ENCODE measurements around the gene GPC6.
"Not testable (repeated sequence)": the region's sequence is repeated elsewhere in the genome, so short reads cannot be mapped to it uniquely, and the experiment has no call there.

GPC6 gene

GRCh38 chr13:94331281-94331680 lies 1104.7 kb downstream of the GPC6 start:
- DNase-seq (ENCODE audit: low read depth in 4 of 4, low spot score in 1 of 4) = no peak

- no peak for DNase-seq (ENCODE audit: low read depth in 4 of 4, low spot score in 1 of 4)
These were observed 1105.9 kb downstream of the GPC6 start for GRCh38 chr13:94332359-94333096.

- no peak for DNase-seq (ENCODE audit: low read depth in 4 of 4, low spot score in 1 of 4)
These were observed 1106.7 kb downstream of the GPC6 start for GRCh38 chr13:94333131-94333820.

- no peak for DNase-seq (ENCODE audit: low read depth in 4 of 4, low spot score in 1 of 4)
These were observed 1109.3 kb downstream of the GPC6 start for GRCh38 chr13:94335761-94336526.

- DNase-seq (ENCODE audit: low read depth in 4 of 4, low spot score in 1 of 4) = no peak
These were observed 1112.6 kb downstream of the GPC6 start for GRCh38 chr13:94339116-94339687.

GRCh38 chr13:94342436-94343242 lies 1116.0 kb downstream of the GPC6 start:
- no peak for DNase-seq (ENCODE audit: low read depth in 4 of 4, low spot score in 1 of 4)

GRCh38 chr13:94343243-94343585 lies 1116.6 kb downstream of the GPC6 start:
- no peak for DNase-seq (ENCODE audit: low read depth in 4 of 4, low spot score in 1 of 4)

GRCh38 chr13:94343687-94344086 lies 1117.1 kb downstream of the GPC6 start:
- DNase-seq (ENCODE audit: low read depth in 4 of 4, low spot score in 1 of 4) = not testable (repeated sequence)

GRCh38 chr13:94344126-94344818 lies 1117.7 kb downstream of the GPC6 start:
- DNase-seq (ENCODE audit: low read depth in 4 of 4, low spot score in 1 of 4) = no peak

- DNase-seq (ENCODE audit: low read depth in 4 of 4, low spot score in 1 of 4) = no peak
These were observed 1119.0 kb downstream of the GPC6 start for GRCh38 chr13:94345374-94346195.

- no peak for DNase-seq (ENCODE audit: low read depth in 4 of 4, low spot score in 1 of 4)
These were observed 1119.8 kb downstream of the GPC6 start for GRCh38 chr13:94346261-94347019.

GRCh38 chr13:94351292-94351990 lies 1124.8 kb downstream of the GPC6 start:
- DNase-seq (ENCODE audit: low read depth in 4 of 4, low spot score in 1 of 4) = no peak

- DNase-seq (ENCODE audit: low read depth in 4 of 4, low spot score in 1 of 4) = no peak
These were observed 1125.5 kb downstream of the GPC6 start for GRCh38 chr13:94352057-94352456.

GRCh38 chr13:94353167-94353710 lies 1126.6 kb downstream of the GPC6 start:
- DNase-seq (ENCODE audit: low read depth in 4 of 4, low spot score in 1 of 4) = no peak

- DNase-seq (ENCODE audit: low read depth in 4 of 4, low spot score in 1 of 4) = no peak
These were observed 1133.3 kb downstream of the GPC6 start for GRCh38 chr13:94359875-94360274.

- peak; percentile 27 to 51 (median 40) for DNase-seq (ENCODE audit: low read depth in 4 of 4, low spot score in 1 of 4)
These were observed 1135.9 kb downstream of the GPC6 start for GRCh38 chr13:94362411-94362909.

- no peak for DNase-seq (ENCODE audit: low read depth in 4 of 4, low spot score in 1 of 4)
These were observed 1140.1 kb downstream of the GPC6 start for GRCh38 chr13:94366677-94367076.
